ENCODE measurements around the gene MARK1.

- TF ChIP-seq CTCF (IDR thresholded peaks at IDR 0.05) (no peak), SIN3A (IDR thresholded peaks at IDR 0.05; ENCODE audit: borderline replicate concordance, insufficient read depth, low read depth, low read length) (no peak)
Measured at GRCh38 chr1:220521778-220522177, 6.2 kb upstream of the MARK1 start.

Data from Panc1 (cell line).